HG03520 (cell line): ENCODE measurements around the gene ANAPC7.
"Not testable (repeated sequence)": the region's sequence is repeated elsewhere in the genome, so short reads cannot be mapped to it uniquely, and the experiment has no call there.

Experiments
- ATAC-seq: cut with Tn5 transposase; IDR thresholded peaks from one replicate; pipeline ENCODE4 v1.9.1; 2021; ENCODE audit warnings: mild to moderate bottlenecking, moderate library complexity; ENCODE audit not compliant: unreplicated experiment

ANAPC7 gene

GRCh38 chr12:110373962-110374611 lies 29.4 kb downstream of the ANAPC7 start:
- no peak for ATAC-seq

GRCh38 chr12:110373425-110373824 lies 30.1 kb downstream of the ANAPC7 start:
- ATAC-seq = no peak

GRCh38 chr12:110373025-110373424 lies 30.5 kb downstream of the ANAPC7 start:
- ATAC-seq = no peak

- ATAC-seq = no peak
Observed at GRCh38 chr12:110372056-110372425, 31.5 kb downstream of the ANAPC7 start.

GRCh38 chr12:110371408-110372055 lies 32.0 kb downstream of the ANAPC7 start:
- ATAC-seq = no peak

- ATAC-seq = no peak
Observed at GRCh38 chr12:110370732-110371231, 32.7 kb downstream of the ANAPC7 start.

GRCh38 chr12:110369992-110370391 lies 33.5 kb downstream of the ANAPC7 start:
- no peak for ATAC-seq

GRCh38 chr12:110367181-110367864 lies 36.2 kb downstream of the ANAPC7 start:
- ATAC-seq = no peak

- no peak for ATAC-seq
Observed at GRCh38 chr12:110366321-110367142, 37.0 kb downstream of the ANAPC7 start.

GRCh38 chr12:110365489-110366320 lies 37.8 kb downstream of the ANAPC7 start:
- ATAC-seq = no peak

- no peak for ATAC-seq
Observed at GRCh38 chr12:110361216-110361615, 42.3 kb downstream of the ANAPC7 start.

- not testable (repeated sequence) for ATAC-seq
Observed at GRCh38 chr12:110358384-110359097, 45.0 kb downstream of the ANAPC7 start.

GRCh38 chr12:110355073-110355472 lies 48.4 kb downstream of the ANAPC7 start:
- ATAC-seq = no peak

GRCh38 chr12:110354172-110354780 lies 49.2 kb downstream of the ANAPC7 start:
- ATAC-seq = no peak

- no peak for ATAC-seq
Observed at GRCh38 chr12:110353211-110353965, 50.1 kb downstream of the ANAPC7 start.

- ATAC-seq = no peak
Observed at GRCh38 chr12:110352401-110352800, 51.1 kb downstream of the ANAPC7 start.

- no peak for ATAC-seq
Observed at GRCh38 chr12:110351119-110351518, 52.4 kb downstream of the ANAPC7 start.

- ATAC-seq = no peak
Observed at GRCh38 chr12:110349514-110350151, 53.9 kb downstream of the ANAPC7 start.
